ENCODE data around the gene TERT. TPM values are rescaled to one million over a fixed set of nuclear protein-coding genes. Genes with fewer than 3 reads are reported as not detected.

TERT gene
- total and polyA plus RNA-seq, 10 of the 15 experiments (the other 5 are each of a cell fraction or from before 2014, with no cell fraction given) = 0.08 to 21.5 (median 5.0) TPM

DNA sequence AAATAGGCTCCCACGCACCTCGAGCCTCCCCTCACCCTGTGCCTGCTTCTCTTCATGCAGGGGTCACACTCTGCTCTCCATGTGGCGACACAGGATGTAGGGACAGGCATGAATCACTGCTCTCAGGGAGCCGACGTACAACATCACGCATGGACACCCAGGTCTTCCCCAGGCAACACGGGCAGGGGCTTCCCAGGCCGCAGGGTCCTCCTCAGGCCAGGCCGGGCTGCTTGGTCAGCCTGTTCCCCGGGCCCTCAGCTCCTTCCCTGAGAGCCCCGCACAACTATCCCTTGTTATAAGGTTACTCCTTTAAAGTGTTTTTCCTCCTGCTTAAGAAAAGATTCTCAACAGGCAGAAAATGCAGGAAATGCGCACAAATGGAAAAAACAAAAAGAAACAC is 68.6 kb downstream of the TERT start:
- Histone ChIP-seq H4K20me1 (ENCODE audit: control insufficient read depth, insufficient read depth) (no peaks in the 10 kb centered on the region), H3K4me2 (ENCODE audit: control insufficient read depth, insufficient read depth) (no peak overlapping the region), H3K27me3 (replicated peaks in 1 of 2; ENCODE audit: control insufficient read depth in 2 of 2, insufficient read depth in 2 of 2, low read length in 1 of 2) (no peaks in the 10 kb centered on the region; a peak in 2 of 4 replicates), H3K27ac (ENCODE audit: control insufficient read depth, insufficient read depth) (no peak overlapping the region), H3K4me3 (no peak overlapping the region), H3K9ac (ENCODE audit: control insufficient read depth, insufficient read depth, low read length) (no peak overlapping the region), H2AFZ (ENCODE audit: control insufficient read depth, low read depth, low read length) (no peak overlapping the region), H3K79me2 (ENCODE audit: control insufficient read depth, insufficient read depth, low read length) (no peaks in the 10 kb centered on the region), H3K9me3 (replicated peaks; ENCODE audit: control insufficient read depth, insufficient read depth, low read length) (no peaks in the 10 kb centered on the region; the same call in 2 of the 3 replicates), H3K36me3 (ENCODE audit: control insufficient read depth in 2 of 2, insufficient read depth in 2 of 2, low read length in 1 of 2) (no peaks in the 10 kb centered on the region), H3K4me1 (ENCODE audit: control insufficient read depth, insufficient read depth, low read length) (no peaks in the 10 kb centered on the region)
- SMC1A ChIA-PET (ENCODE audit: uncharacterized antibody, unreplicated experiment) = no interaction called here
- 33% methylated on average over 12 of the region's 12 CpGs for WGBS (ENCODE audit: insufficient coverage, insufficient replicate concordance, low lambda C conversion rate, missing lambda C conversion rate)
- POLR2A ChIA-PET = no interaction called here
- ATAC-seq = no peak
- intact Hi-C loops (cut with micrococcal nuclease; ENCODE audit: unreplicated experiment) = no loop called here
- CTCF ChIA-PET = no interaction called here
- FAIRE-seq = no peak
- no peak for TF ChIP-seq RELB (IDR thresholded peaks at IDR 0.05; ENCODE audit: low read depth)
- TF ChIP-seq IKZF1 (conservative IDR thresholded peaks at IDR 0.05) = no peak
- no peak for TF ChIP-seq YBX1 (IDR thresholded peaks at IDR 0.05)
- no peak for TF ChIP-seq E2F8 (IDR thresholded peaks at IDR 0.05; ENCODE audit: low read depth, partially characterized antibody)
- TF ChIP-seq, protein P1, sequence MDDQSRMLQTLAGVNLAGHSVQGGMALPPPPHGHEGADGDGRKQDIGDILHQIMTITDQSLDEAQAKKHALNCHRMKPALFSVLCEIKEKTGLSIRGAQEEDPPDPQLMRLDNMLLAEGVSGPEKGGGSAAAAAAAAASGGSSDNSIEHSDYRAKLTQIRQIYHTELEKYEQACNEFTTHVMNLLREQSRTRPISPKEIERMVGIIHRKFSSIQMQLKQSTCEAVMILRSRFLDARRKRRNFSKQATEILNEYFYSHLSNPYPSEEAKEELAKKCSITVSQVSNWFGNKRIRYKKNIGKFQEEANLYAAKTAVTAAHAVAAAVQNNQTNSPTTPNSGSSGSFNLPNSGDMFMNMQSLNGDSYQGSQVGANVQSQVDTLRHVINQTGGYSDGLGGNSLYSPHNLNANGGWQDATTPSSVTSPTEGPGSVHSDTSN (IDR thresholded peaks at IDR 0.05; ENCODE audit: insufficient replicate concordance, low read depth, low read length) = no peak
- no peak for TF ChIP-seq TCF12 (IDR thresholded peaks at IDR 0.05; ENCODE audit: low read depth, low read length)
- TF ChIP-seq NFXL1 (IDR thresholded peaks at IDR 0.05; ENCODE audit: borderline replicate concordance) = no peak
- BruUV-seq (replicated peaks) = no TSS peak
- in situ Hi-C loops (cut with MboI) = no loop called here
- no peak for DNase-seq (ENCODE audit: low read depth, low spot score)
- RAD21 ChIA-PET (ENCODE audit: unreplicated experiment) = no interaction called here
